ENCODE measurements around the gene U2SURP.
"Not testable (repeated sequence)": the region's sequence is repeated elsewhere in the genome, so short reads cannot be mapped to it uniquely, and the experiment has no call there.

Gene U2SURP

DNA sequence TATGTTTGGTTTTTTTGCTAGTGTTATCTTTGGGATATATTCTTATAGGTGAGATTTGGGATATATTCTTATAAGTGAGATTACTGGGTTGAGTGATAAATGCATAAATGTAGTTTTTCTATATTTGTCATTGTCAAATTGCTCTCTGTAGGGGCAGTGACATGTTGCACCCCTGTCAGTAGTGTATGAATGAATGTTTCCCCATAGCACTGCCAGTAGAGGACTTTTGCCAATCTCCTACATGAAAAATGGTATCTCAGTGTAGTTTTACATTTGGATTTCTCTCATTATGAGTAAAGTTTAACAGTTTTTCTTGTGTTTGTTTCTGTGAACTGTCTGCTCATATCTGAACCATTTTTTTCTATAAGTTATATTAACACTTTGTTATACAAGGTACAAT is 13.6 kb downstream of the U2SURP start:
- Histone ChIP-seq H3K9ac (ENCODE audit: low read depth, low read length) (no peak overlapping the region), H3K9me3 (ENCODE audit: control insufficient read depth, insufficient read depth, low read length) (no peaks in the 10 kb centered on the region), H3K4me1 (ENCODE audit: insufficient read depth, low read length) (no peaks in the 10 kb centered on the region), H3K36me3 (ENCODE audit: insufficient read depth, low read length) (peaks cover 3% of the 10 kb centered on the region; the same call in 1 of the 2 replicates)

GRCh38 chr3:143016321-143016972 is 15.1 kb downstream of the U2SURP start:
- Histone ChIP-seq H3K4me1 (ENCODE audit: insufficient read depth, low read length) (no peaks in the 10 kb centered on the region), H3K9ac (ENCODE audit: low read depth, low read length) (no peak overlapping the region), H3K9me3 (ENCODE audit: control insufficient read depth, insufficient read depth, low read length) (no peaks in the 10 kb centered on the region), H3K36me3 (ENCODE audit: insufficient read depth, low read length) (peaks cover 3% of the 10 kb centered on the region; the same call in 1 of the 2 replicates)

- Histone ChIP-seq H3K4me1 (ENCODE audit: insufficient read depth, low read length) (peaks cover 7% of the 10 kb centered on the region; the same call in 1 of the 2 replicates), H3K36me3 (ENCODE audit: insufficient read depth, low read length) (peaks cover 15% of the 10 kb centered on the region), H3K9ac (ENCODE audit: low read depth, low read length) (no peak overlapping the region), H3K9me3 (ENCODE audit: control insufficient read depth, insufficient read depth, low read length) (no peaks in the 10 kb centered on the region)
Measured at GRCh38 chr3:143024351-143024960, 23.1 kb downstream of the U2SURP start.

DNA sequence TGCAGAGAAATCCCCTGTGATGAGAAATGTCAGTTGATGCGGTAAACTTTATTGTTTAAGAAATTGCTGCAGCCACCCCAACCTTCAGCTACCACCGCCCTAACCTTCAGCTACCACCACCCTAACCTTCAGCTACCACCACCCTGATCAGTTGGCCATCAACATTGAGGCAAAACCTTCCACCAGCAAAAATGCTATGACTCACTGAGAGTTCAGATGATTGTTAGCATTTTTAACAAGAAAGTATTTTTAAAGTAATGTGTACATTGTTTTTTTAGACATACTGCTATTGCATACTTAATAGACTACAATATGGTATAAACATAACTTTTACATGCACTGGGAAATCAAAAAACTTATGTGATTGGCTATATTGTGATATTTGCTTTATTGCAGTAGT is 30.0 kb downstream of the U2SURP start:
- no peak overlapping the region for H3K9ac ChIP-seq (ENCODE audit: low read depth, low read length)
- no peaks in the 10 kb centered on the region for H3K9me3 ChIP-seq (ENCODE audit: control insufficient read depth, insufficient read depth, low read length)
- no peaks in the 10 kb centered on the region for H3K4me1 ChIP-seq (ENCODE audit: insufficient read depth, low read length)
- H3K36me3 ChIP-seq (ENCODE audit: insufficient read depth, low read length): peaks cover 11% of the 10 kb centered on the region

- H3K36me3 ChIP-seq (ENCODE audit: insufficient read depth, low read length): peaks cover 11% of the 10 kb centered on the region
- H3K4me1 ChIP-seq (ENCODE audit: insufficient read depth, low read length); H3K9me3 ChIP-seq (ENCODE audit: control insufficient read depth, insufficient read depth, low read length); H3K9ac ChIP-seq (ENCODE audit: low read depth, low read length): not testable (repeated sequence)
Measured at GRCh38 chr3:143031796-143032387, 30.5 kb downstream of the U2SURP start.

GRCh38 chr3:143035466-143036211 is 34.3 kb downstream of the U2SURP start:
- Histone ChIP-seq H3K9ac (ENCODE audit: low read depth, low read length) (no peak overlapping the region), H3K36me3 (ENCODE audit: insufficient read depth, low read length) (peaks cover 5% of the 10 kb centered on the region), H3K9me3 (ENCODE audit: control insufficient read depth, insufficient read depth, low read length) (no peaks in the 10 kb centered on the region)

DNA sequence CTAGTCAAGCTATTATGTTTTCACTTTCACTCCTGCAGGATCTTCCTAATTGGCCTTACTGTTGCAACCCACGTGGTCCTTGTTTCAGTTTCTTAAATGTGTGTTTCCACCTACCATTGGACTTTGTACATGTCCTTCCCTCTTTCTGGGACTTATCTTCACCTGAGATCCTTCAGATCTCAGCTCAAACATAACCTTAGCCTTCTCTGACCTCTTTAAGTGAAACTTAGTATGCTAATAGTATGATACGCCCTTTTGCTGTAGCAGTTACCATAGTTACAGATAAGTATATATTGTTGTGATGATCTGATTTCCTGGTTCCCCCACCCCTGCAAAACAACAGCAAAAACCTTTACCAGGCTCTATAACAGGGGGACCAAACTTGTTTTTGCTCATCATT is 35.2 kb downstream of the U2SURP start:
- Histone ChIP-seq H3K36me3 (ENCODE audit: insufficient read depth, low read length) (no peaks in the 10 kb centered on the region; the same call in none of the 2 replicates), H3K9ac (ENCODE audit: low read depth, low read length) (no peak overlapping the region), H3K4me1 (ENCODE audit: insufficient read depth, low read length) (no peaks in the 10 kb centered on the region), H3K9me3 (ENCODE audit: control insufficient read depth, insufficient read depth, low read length) (no peaks in the 10 kb centered on the region)

More at GRCh38 chr3:143035466-143036211, 34.3 kb downstream of the U2SURP start:
- H3K4me1 ChIP-seq (ENCODE audit: insufficient read depth, low read length): no peaks in the 10 kb centered on the region

- no peaks in the 10 kb centered on the region for H3K4me1 ChIP-seq (ENCODE audit: insufficient read depth, low read length)
- no peaks in the 10 kb centered on the region; the same call in none of the 2 replicates for H3K36me3 ChIP-seq (ENCODE audit: insufficient read depth, low read length)
- no peak overlapping the region for H3K9ac ChIP-seq (ENCODE audit: low read depth, low read length)
- no peaks in the 10 kb centered on the region for H3K9me3 ChIP-seq (ENCODE audit: control insufficient read depth, insufficient read depth, low read length)
Measured at GRCh38 chr3:143037867-143038266, 36.5 kb downstream of the U2SURP start.

- Histone ChIP-seq H3K9ac (ENCODE audit: low read depth, low read length) (no peak overlapping the region), H3K4me1 (ENCODE audit: insufficient read depth, low read length) (no peaks in the 10 kb centered on the region), H3K36me3 (ENCODE audit: insufficient read depth, low read length) (peaks cover 9% of the 10 kb centered on the region), H3K9me3 (ENCODE audit: control insufficient read depth, insufficient read depth, low read length) (no peaks in the 10 kb centered on the region)
Measured at GRCh38 chr3:143040261-143040879, 39.0 kb downstream of the U2SURP start.

GRCh38 chr3:143041903-143042302 is 40.5 kb downstream of the U2SURP start:
- H3K4me1 ChIP-seq (ENCODE audit: insufficient read depth, low read length): no peaks in the 10 kb centered on the region
- no peaks in the 10 kb centered on the region for H3K9me3 ChIP-seq (ENCODE audit: control insufficient read depth, insufficient read depth, low read length)
- no peak overlapping the region for H3K9ac ChIP-seq (ENCODE audit: low read depth, low read length)
- H3K36me3 ChIP-seq (ENCODE audit: insufficient read depth, low read length): peaks cover 9% of the 10 kb centered on the region

DNA sequence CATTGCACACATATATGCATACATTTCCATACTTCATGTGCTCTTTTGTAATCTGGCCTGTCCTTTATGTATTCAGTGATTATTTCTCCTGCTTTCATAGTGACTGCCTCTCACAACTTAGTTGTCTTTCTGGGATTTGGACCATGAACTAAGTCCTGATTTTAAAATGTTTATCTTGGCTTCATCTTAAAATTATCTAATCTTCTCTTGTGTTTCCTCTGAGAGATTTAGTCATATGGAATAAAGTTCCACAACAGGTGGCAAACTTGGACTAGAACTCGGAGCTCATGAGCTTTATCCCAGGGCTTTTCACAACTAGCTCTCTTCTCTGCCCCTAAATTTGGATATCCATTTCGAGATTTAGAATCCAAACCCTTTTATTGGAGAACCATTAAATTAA is 44.3 kb downstream of the U2SURP start:
- Histone ChIP-seq H3K9ac (ENCODE audit: low read depth, low read length) (no peak overlapping the region), H3K36me3 (ENCODE audit: insufficient read depth, low read length) (peaks cover 21% of the 10 kb centered on the region), H3K4me1 (ENCODE audit: insufficient read depth, low read length) (no peaks in the 10 kb centered on the region), H3K9me3 (ENCODE audit: control insufficient read depth, insufficient read depth, low read length) (no peaks in the 10 kb centered on the region)

DNA sequence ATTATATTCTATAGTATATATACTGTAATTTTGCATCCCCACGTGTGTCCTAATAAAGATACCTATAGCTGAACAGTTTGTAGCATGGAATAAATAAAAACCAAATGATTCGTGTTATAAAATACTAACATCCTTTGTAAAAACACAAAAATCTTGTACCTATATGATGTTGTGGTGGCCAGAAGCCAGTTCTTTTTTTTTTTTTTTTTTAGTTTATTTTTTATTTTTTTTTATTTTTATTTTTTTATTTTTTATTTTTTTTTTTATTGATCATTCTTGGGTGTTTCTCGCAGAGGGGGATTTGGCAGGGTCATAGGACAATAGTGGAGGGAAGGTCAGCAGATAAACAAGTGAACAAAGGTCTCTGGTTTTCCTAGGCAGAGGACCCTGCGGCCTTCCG is 44.7 kb downstream of the U2SURP start:
- H3K36me3 ChIP-seq (ENCODE audit: insufficient read depth, low read length): peaks cover 23% of the 10 kb centered on the region
- not testable (repeated sequence) for H3K9ac ChIP-seq (ENCODE audit: low read depth, low read length); H3K9me3 ChIP-seq (ENCODE audit: control insufficient read depth, insufficient read depth, low read length); H3K4me1 ChIP-seq (ENCODE audit: insufficient read depth, low read length)

DNA sequence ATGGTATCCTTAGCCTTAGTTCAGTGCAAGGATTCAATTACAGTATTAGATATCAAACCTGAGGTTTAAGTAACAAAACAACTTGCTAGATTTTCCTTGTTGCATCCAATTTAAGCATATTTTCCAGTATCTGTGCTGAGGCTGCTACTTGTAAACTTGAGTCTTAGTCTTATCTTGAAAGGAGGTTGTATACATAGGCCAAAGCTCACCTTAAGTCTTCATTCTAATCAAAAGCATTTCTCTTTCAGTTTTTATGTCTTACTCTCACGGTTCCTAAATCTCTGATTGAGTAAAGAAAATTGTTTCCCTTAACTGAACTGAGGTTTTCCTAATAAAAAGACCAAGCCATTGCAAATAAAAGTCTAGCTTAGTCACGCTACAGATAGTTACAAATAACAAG is 52.6 kb downstream of the U2SURP start:
- Histone ChIP-seq H3K9me3 (ENCODE audit: control insufficient read depth, insufficient read depth, low read length) (no peaks in the 10 kb centered on the region), H3K9ac (ENCODE audit: low read depth, low read length) (no peak overlapping the region), H3K4me1 (ENCODE audit: insufficient read depth, low read length) (no peaks in the 10 kb centered on the region), H3K36me3 (ENCODE audit: insufficient read depth, low read length) (peaks cover 27% of the 10 kb centered on the region)

DNA sequence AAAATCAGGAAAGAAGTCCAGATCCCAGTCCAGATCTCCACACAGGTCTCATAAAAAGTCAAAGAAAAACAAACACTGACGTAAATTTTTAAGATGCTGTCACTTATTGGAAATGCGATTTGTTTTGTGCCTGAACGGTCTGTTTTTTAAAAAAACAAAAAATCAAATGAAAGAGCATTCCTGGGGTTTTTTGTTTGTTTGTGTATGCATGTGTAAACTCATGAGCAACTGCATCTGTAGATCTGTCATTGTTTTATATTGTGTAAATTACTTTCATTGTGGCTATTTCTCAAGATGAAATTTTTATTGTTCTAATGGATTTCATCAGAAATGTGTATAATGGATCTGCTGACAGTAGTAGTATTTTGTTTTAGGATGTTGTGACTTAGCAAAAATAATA is 55.0 kb downstream of the U2SURP start:
- H3K9ac ChIP-seq (ENCODE audit: low read depth, low read length): no peak overlapping the region
- no peaks in the 10 kb centered on the region for H3K9me3 ChIP-seq (ENCODE audit: control insufficient read depth, insufficient read depth, low read length)
- H3K36me3 ChIP-seq (ENCODE audit: insufficient read depth, low read length): peaks cover 16% of the 10 kb centered on the region

More for the DNA sequence above, 55.0 kb downstream of the U2SURP start:
- no peaks in the 10 kb centered on the region; the same call in 1 of the 2 replicates for H3K4me1 ChIP-seq (ENCODE audit: insufficient read depth, low read length)
